GM19372 (cell line): ENCODE results near the gene LPGAT1.
"Not testable (repeated sequence)": the region's sequence is repeated elsewhere in the genome, so short reads cannot be mapped to it uniquely, and the experiment has no call there.

Experiments used
- ATAC-seq: cut with Tn5 transposase; IDR thresholded peaks from one replicate; pipeline ENCODE4 v1.9.1; 2021; ENCODE audit warnings: mild to moderate bottlenecking, low read depth, moderate library complexity; ENCODE audit not compliant: unreplicated experiment

Gene LPGAT1

DNA sequence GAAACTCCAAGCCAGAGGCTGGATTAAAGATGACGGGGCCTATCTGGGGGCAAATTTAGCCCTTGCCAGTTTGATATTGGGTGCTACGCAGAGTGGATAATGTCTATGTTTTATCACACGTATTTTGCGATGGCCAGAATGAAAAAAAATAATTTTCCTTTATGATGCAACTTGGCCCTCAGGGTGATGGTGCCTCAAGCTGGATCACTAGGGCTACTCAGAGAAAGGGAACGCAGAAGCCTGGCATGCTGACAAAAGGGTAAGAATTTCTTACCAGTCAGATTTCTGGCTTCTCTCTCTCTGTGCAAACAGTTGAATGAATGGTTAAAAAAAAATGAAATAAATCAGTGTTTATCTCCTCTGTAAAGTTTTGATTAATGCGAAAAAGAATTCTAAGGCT lies 122.6 kb downstream of the LPGAT1 start:
- no peak for ATAC-seq

DNA sequence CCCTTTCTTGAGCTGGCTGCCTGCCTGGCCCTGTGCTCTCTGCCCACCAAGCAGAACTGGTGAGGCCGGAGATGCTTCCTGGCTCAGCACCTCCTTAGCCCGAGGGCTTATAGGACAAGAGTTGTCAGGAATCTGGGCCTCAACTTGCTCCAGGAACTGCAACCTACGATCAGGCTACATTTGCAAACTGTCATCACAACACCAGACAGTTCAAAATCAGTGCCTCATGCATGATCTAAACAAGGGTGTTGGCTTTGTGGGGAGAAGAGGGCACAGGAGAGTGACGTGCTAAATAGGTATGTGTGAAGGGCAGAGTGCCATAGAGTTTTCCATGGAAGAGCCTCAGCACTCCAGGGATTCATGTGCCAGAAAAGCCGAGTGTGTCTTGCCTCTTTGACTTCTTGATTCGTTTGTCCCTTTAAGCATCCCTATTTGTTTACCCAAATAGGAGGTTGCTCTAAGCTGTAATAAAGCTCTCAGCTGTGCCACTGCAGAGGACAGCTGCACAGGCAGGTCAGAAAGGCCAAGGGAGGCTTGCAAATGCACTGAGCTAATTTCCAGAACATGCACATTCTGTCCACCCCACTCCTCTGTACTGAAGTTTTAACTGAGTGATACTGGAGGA lies 125.0 kb downstream of the LPGAT1 start:
- no peak for ATAC-seq

DNA sequence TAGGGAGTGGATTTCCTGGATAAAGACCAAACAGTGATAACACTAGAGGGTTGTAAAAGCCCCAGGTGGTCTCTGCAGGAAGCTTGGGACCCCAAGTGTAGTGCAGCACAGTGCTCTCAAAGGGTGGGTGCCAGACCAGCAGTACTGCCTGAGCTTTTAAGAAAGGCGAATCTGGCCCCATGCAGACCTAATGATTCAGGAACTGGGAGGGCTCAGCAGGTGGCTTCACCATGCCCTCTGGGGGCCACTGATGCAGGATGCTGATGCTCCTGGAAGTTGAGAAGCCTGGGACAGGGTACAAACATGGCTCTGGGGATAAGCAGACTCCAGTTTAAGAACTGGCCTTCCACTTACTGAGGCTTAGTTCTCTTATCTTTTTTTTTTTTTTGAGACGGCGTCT lies 126.0 kb downstream of the LPGAT1 start:
- no peak for ATAC-seq

DNA sequence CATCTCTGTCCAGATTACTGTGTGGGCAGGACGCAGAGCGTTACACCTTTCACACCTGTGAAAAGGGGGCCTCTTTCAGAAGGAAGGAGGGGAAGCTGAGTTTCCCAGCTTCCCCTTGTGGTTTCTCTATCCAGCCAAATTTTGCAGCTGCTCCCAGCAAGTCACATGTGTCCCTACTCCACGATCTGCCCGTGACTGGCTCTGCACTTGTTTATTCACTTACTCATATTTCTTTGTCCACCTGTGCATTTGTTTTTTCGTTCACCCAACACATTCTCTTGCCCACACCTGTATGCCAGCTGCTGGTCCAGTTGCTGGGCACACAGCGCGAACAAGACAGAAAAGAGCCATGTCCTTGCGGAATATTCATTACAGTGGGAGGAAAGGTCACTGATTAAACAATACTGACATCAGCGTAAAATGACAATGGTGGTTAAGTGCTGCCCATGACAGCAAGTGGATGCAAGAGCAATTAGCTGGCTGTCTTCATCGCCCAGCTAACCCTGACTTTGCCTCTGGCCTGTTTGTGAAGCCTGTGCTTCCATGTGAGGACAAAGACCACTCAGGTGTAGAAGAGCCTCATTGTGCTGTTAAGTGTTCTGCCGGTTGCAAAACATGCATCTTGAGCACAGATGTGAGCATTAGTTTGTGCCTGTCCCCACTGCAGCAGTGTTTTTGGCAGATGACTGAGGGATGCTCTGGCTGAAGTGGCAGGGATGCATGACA lies 126.6 kb downstream of the LPGAT1 start:
- no peak for ATAC-seq

DNA sequence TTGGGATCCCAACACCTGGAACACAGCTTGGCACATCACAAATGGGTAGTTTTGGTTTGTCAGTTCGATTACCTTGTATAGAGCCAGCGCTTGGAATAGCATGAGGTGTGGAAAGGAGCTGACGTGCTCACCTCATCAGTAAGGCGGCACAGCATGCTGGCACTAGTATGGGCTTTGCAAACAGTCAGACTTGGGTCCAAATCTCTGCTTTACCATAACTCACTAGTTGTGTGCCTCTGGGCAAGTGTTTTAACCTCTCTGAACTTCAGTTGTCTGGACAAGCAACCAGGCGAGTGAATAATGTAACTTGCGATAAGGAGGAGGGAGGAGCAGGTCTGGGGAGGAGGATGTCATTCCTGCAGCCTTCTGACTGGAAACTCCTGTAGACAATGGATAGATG lies 128.8 kb downstream of the LPGAT1 start:
- no peak for ATAC-seq

DNA sequence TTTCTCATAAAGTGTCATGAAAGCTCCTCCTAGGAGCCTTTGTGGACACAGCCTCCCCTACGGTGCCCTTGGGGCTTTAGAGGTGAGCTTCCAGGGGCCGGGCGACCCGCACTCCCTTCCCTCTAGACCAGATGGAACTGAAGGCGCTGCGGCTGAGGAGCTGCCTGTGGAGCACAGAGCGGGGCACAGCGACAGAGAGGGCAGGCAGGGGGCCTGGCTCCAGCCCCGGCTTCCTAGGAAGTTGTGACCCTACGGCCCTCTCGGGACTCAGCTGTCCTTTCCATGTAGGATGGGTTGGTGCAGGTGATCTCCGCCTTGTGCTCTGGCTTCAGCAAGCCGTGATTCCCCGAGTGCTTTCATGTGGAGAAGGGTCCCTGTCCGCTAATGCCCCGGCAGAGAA lies 131.5 kb downstream of the LPGAT1 start:
- ATAC-seq, result no peak

DNA sequence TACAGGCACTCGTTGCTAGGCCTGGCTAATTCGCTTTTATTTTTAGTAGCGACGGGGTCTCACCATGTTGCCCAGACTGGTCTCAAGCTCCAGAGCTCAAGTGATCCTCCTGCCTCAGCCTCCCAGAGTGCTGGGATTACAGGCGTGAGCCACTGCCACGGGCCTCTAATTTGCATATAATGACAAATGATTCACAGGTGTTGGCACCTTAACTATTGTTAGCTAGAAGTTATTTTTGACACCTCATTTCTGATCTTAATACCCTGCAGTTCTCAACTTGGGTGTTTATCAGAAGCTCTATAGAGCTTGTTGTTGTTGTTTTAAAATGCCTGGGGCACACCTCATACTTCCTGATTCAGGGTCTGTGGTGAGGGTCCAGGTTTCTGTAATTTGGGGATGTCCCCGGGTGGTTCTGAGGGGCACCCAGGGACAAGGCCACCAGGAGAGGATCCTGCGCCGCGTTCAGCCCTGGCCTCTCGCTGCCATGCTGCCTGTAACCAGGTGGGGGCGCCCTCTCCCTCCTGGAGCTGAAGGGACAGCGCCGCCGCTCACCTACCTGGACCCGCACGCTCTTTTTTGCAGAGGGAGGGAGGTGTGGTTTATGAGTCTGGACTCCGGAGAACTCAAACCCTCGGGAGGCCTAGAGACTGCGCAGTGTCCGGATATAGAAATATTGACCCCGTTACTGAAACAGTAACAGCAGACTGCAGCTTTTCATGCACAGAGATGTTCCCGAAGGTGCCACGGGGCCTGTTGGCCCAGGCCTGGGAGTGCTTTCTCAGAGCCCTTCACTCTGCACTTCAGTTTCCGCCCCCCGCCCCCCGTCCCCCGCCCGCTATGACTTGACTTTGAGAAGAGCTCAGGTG lies 132.2 kb downstream of the LPGAT1 start:
- peak; percentile 53 for ATAC-seq

DNA sequence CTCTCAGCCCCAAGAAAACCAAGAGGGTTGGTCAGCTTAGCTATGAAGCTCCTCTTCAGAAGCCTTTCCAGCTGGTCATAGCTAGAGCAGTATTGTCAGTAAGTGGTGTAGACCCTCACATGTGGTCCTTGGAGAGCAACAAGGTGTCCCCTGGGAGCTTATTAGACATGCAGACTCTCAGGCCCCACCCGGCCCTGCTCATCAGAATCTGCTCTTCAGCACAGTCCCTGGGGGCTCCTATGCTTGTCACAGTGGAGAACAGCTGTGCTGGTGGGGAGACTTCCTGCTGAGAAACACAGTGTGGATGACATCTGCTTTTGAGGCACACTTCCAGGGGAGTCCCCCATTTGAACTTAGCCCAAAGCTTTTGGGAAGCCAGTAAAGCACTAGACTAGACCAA lies 133.2 kb downstream of the LPGAT1 start:
- peak; percentile 54 for ATAC-seq

DNA sequence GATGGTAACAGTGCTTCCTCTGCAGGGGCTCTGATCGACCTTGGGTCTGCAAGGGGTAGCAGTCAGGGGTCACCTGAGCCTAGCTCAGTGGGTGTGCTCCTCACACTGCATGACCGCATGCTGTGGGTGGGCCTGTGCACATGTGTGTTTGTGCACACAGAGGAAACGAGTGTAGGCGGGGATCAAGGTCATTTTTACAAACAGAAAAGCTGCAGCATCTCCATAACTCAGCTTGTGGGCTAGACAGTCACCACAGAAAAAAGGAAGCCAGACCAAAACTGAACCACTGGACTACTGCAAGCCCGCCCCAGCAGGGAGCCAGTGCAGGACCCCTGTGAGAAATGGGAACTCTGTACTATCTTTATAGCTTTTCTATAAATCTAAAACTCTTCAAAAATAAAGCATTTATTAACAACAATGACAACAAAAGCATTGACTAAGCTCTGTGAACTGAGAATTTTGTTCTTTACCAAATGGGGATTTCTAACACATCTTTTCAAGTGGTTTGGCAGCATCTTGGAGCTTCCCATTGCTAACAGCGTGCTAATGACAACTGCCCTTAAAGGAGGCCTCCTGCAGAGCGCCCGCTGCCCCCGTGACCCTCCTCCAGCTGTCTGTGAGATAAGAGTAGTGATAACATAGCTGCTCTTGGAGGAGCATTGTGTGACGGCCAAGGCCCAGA lies 135.3 kb downstream of the LPGAT1 start:
- peak; percentile 56 for ATAC-seq

DNA sequence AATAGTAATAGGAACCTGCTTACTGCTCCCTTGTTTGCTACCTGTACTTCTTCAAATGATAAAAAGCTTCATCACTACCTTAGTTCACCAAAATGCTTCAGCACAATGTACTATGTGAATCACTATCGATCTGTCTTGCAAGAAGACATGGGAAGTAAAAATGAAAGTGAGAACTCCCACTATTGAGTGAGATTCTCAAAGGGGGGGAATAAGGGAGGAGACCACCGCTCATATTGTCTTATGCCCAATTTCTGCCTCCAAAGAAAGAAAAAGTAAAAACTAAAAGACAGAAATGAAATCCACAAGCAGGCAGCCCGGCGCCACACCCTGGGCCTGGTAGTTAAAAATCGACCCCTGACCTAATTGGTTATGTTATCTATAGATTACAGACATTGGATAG lies 136.7 kb downstream of the LPGAT1 start:
- not testable (repeated sequence) for ATAC-seq
